Tibial nerve (tissue), 4 donors: Measurements from ENCODE around the gene TAF1C.

Experiments
- EP300 ChIP-seq, 2 donors: sonication (generic); formaldehyde crosslinking; IDR thresholded peaks; one replicate each; pipeline ENCODE4 v1.6.1; 2017; ENCODE audit warnings: antibody characterized with exemption in 2 of 2, mild to moderate bottlenecking in 1 of 2
- POLR2A ChIP-seq, 2 donors: fragments of 450-650 bp; IDR thresholded peaks; one replicate each; pipeline ENCODE4 v1.6.1; 2017; ENCODE audit warnings: antibody characterized with exemption in 2 of 2, mild to moderate bottlenecking in 2 of 2, moderate library complexity in 2 of 2
- TF ChIP-seq, protein P1 (sequence below), 5 experiments: fragments of 200-600 bp in 3 of 5; fragments of 450-650 bp in 2 of 5; sonication (generic) in 3 of 5; IDR thresholded peaks; one replicate each; pipeline ENCODE4 v1.5.1; 2016 to 2019; ENCODE audit warnings: antibody characterized with exemption in 5 of 5, mild to moderate bottlenecking in 3 of 5, moderate library complexity in 2 of 5

DNA sequence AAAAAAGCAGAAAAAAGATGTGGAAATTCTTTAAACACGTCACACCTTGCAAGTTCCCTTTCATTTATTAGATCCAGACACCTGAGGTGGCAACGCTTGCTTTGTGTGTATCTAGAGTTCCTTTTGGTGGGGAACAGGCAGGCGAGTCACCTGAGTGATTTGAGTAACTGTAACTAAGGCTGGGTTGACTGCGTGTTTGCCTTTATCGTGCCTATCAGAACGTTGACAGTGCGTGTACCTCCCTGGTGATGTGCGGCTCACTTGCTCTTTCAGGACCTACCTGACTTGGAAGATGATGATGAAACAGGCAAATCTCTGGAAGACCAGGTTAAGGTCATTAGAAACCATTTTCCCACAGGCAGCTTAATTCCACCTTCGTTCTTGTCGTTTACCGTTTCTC lies 12.5 kb downstream of the TAF1C start:
- TF ChIP-seq, protein P1, sequence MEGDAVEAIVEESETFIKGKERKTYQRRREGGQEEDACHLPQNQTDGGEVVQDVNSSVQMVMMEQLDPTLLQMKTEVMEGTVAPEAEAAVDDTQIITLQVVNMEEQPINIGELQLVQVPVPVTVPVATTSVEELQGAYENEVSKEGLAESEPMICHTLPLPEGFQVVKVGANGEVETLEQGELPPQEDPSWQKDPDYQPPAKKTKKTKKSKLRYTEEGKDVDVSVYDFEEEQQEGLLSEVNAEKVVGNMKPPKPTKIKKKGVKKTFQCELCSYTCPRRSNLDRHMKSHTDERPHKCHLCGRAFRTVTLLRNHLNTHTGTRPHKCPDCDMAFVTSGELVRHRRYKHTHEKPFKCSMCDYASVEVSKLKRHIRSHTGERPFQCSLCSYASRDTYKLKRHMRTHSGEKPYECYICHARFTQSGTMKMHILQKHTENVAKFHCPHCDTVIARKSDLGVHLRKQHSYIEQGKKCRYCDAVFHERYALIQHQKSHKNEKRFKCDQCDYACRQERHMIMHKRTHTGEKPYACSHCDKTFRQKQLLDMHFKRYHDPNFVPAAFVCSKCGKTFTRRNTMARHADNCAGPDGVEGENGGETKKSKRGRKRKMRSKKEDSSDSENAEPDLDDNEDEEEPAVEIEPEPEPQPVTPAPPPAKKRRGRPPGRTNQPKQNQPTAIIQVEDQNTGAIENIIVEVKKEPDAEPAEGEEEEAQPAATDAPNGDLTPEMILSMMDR (IDR thresholded peaks at IDR 0.05): no peak
- no peak for TF ChIP-seq POLR2A (IDR thresholded peaks at IDR 0.05)
- TF ChIP-seq EP300 (IDR thresholded peaks at IDR 0.05): no peak
